ENCODE results near the gene SLC15A3. TPM values are rescaled to one million over a fixed set of nuclear protein-coding genes. Genes with fewer than 3 reads are reported as not detected.

Gene SLC15A3
- total RNA-seq, 1 donor from 2014 or later: 11.6 TPM

- intact Hi-C loops (cut with DNase I): no loop called here
- no peak for DNase-seq (ENCODE audit: low spot score)
Observed at GRCh38 chr11:60934790-60935605, 17.0 kb downstream of the SLC15A3 start.

DNA sequence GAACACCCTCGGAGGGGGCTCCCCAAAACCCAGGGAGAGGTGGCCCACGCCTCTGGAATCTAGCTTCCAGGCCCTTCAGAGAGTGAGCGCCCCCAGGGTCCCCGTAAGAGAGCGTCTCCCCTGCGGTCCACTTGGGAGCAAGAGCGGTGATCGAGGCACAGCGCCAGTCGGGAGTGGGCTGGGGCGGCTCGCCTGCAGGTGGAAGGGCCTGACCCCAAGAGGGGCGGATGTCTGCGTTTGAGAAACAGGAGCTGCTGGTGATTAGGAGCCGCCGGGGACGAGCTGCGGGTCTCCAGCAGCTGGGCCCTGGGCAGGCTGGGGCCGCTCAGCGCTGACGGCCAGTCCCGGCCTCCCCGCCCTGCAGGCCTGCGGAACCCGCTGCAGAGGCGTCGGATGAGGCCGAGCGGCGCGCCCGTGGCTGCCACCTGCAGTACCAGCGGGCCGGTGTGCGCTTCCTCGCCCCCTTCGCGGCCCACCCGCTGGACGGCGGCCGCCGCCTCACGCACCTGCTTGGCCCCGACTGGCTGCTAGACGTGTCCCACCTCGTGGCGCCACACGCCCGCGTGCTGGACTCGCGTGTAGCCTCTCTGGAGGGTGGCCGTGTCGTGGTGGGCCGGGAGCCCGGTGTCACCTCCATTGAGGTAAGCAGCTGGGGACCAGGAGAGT, 17.7 kb downstream of the SLC15A3 start:
- DNase-seq (ENCODE audit: low spot score): no peak
- intact Hi-C loops (cut with DNase I): no loop called here

GRCh38 chr11:60933416-60934123, 18.4 kb downstream of the SLC15A3 start:
- intact Hi-C loops (cut with DNase I): no loop called here
- DNase-seq (ENCODE audit: low spot score): no peak

- no peak for DNase-seq (ENCODE audit: low spot score)
- intact Hi-C loops (cut with DNase I): no loop called here
Observed at GRCh38 chr11:60932605-60933356, 19.2 kb downstream of the SLC15A3 start.

- intact Hi-C loops (cut with DNase I): no loop called here
Observed at GRCh38 chr11:60931917-60932316, 20.1 kb downstream of the SLC15A3 start.

DNA sequence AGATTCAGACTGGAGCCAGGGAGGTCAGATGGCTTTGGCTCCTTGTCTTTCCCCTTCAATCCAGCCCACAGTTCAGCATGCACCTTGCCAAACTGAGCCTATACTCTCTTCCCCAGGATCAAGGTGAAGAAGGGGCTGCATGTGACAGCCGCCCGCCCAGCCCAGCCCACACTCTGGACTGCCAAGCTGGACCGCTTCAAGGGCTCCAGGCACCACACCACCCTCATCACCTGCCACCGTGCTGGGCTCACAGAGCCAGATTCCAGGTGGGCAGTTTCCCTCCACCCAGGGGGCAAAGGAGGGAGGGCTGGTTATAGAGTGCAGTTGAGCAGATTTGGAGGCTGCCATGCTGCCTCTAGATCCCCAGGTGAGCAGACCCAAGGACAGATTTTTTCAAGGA, 21.6 kb downstream of the SLC15A3 start:
- intact Hi-C loops (cut with DNase I): no loop called here
- DNase-seq (ENCODE audit: low spot score): no peak

More at GRCh38 chr11:60931917-60932316, 20.1 kb downstream of the SLC15A3 start:
- DNase-seq (ENCODE audit: low spot score): no peak

GRCh38 chr11:60929764-60930163, 22.2 kb downstream of the SLC15A3 start:
- no peak for DNase-seq (ENCODE audit: low spot score)
- intact Hi-C loops (cut with DNase I): no loop called here

DNA sequence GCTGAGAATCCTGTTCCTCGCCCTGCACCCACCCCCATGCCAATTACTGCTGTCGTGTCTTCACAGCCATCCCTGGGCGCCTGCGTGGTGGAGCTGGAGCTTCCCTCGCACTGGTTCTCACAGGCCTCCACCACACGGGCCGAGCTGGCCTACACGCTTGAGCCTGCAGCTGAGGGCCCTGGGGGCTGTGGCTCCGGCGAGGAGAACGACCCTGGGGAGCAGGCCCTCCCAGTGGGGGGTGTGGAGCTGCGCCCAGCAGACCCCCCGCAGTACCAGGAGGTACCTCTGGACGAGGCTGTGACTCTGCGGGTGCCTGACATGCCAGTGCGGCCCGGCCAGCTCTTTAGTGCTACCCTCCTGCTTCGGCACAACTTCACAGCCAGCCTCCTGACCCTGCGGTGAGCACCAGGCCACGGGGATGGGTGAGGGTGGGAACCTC, 23.4 kb downstream of the SLC15A3 start:
- intact Hi-C loops (cut with DNase I): no loop called here
- DNase-seq (ENCODE audit: low spot score): no peak

DNA sequence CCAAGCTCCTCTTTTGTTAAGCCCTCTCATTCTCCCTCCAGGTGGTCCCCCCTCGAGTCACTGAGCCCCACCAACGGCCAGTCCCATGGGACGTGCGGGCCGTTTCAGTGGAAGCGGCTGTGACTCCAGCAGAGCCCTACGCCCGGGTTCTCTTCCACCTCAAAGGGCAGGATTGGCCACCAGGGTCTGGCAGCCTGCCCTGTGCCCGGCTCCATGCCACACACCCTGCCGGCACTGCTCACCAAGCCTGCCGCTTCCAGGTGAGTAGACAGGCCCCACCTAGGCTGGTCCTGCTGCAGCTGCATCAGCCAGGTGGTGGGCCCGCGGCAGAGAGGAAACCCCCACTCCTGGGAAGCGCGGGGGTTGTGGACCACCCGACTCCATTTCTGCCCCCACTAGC, 24.4 kb downstream of the SLC15A3 start:
- intact Hi-C loops (cut with DNase I): no loop called here
- DNase-seq (ENCODE audit: low spot score): no peak

GRCh38 chr11:60927061-60927592, 24.8 kb downstream of the SLC15A3 start:
- intact Hi-C loops (cut with DNase I): no loop called here
- DNase-seq (ENCODE audit: low spot score): no peak

DNA sequence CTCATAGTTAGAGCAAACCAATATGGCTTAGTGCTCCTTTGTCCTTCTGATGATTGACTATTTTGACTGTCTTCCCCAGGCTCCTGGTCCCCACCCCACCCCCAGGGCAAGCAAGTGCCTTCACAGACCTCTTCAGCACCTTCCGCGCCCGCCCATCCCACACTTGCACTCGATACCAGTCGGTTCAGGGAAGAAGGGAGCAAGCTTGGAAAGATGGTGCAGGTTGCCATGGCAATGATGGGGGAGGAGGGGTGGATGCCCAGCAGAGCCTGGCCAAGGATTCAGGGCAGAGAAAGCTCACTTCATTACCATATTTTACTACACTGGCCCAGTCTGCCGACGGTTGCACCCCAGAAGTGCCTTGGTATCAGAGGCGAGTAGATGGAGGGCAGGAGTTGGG, 25.5 kb downstream of the SLC15A3 start:
- DNase-seq (ENCODE audit: low spot score): no peak
- intact Hi-C loops (cut with DNase I): no loop called here

- intact Hi-C loops (cut with DNase I): no loop called here
Observed at GRCh38 chr11:60925868-60926267, 26.1 kb downstream of the SLC15A3 start.

GRCh38 chr11:60924906-60925853, 26.8 kb downstream of the SLC15A3 start:
- intact Hi-C loops (cut with DNase I): no loop called here
- DNase-seq (ENCODE audit: low spot score): no peak

More at GRCh38 chr11:60925868-60926267, 26.1 kb downstream of the SLC15A3 start:
- no peak for DNase-seq (ENCODE audit: low spot score)

- DNase-seq (ENCODE audit: low spot score): peak; percentile 88
- intact Hi-C loops (cut with DNase I): no loop called here
Observed at GRCh38 chr11:60924110-60924905, 27.7 kb downstream of the SLC15A3 start, which contains the start of gene TMEM132A. TSS of gene TMEM132A (plus strand) at chr11:60924460. CDS start at chr11:60924634, 174 bp downstream.

GRCh38 chr11:60923800-60924109, 28.2 kb downstream of the SLC15A3 start:
- no peak for DNase-seq (ENCODE audit: low spot score)

DNA sequence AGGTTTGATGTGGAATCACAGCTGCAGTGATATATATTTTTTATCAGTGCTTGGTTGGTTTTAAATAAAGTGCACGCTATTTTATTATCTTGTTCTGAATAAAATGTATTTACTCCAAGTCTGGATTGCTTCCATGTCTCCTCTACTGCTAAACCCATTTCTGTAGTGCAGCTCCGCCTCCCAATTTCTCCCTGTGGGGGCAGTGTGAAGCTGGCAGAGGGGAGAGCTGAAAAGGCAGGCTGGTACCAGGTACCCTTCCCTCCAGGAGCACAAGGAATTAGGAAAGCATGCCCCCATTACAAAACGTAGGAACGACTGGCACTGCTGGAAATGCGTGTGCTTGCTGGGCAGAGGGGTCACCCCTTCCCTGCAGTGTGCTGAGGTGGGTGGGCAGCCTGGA, 28.6 kb downstream of the SLC15A3 start:
- no peak for DNase-seq (ENCODE audit: low spot score)
- intact Hi-C loops (cut with DNase I): no loop called here

More at GRCh38 chr11:60923800-60924109, 28.2 kb downstream of the SLC15A3 start:
- intact Hi-C loops (cut with DNase I): no loop called here

DNA sequence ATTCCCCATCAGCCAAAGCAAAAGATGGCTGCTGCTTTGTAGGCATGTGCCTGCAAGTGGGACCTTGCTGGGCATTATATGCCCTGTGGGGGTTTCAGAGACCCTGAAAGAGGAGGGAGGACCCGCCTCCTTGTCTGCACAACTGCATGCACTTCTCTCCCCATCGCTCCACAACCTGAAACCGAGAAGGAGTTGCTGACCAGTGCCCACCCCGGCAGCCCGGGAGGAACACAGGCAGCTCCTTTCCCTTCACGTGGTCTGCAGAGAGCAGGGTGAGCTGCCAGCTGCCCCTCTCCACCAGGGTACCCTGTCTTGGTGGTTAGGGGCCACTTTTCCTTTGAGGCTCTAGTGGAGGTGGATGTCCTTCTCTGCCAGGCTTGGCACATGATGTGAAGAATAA, 29.1 kb downstream of the SLC15A3 start:
- intact Hi-C loops (cut with DNase I): no loop called here
- DNase-seq (ENCODE audit: low spot score): no peak
